Mucosa of stomach (tissue), 1 donor: ENCODE data around the gene LRRN2.
"Not testable (repeated sequence)": the region's sequence is repeated elsewhere in the genome, so short reads cannot be mapped to it uniquely, and the experiment has no call there.

Experiments used
- H3K27me3 ChIP-seq: one replicate; pipeline ENCODE4 v1.7.0; 2013; ENCODE audit warnings: mild to moderate bottlenecking, low read length; ENCODE audit not compliant: control insufficient read depth, insufficient read depth
- H3K36me3 ChIP-seq: one replicate; pipeline ENCODE4 v1.7.0; 2013; ENCODE audit warnings: low read length; ENCODE audit not compliant: control insufficient read depth, insufficient read depth
- H3K4me1 ChIP-seq: one replicate; pipeline ENCODE4 v1.7.0; 2013; ENCODE audit warnings: mild to moderate bottlenecking, low read length; ENCODE audit not compliant: control insufficient read depth, insufficient read depth
- H3K4me3 ChIP-seq: one replicate; pipeline ENCODE4 v1.7.0; 2013; ENCODE audit warnings: low read length
- H3K9ac ChIP-seq: one replicate; pipeline ENCODE4 v1.7.0; 2013; ENCODE audit warnings: mild to moderate bottlenecking, low read length, moderate library complexity
- H3K9me3 ChIP-seq: one replicate; pipeline ENCODE4 v1.7.0; 2013; ENCODE audit warnings: mild to moderate bottlenecking, low read length, moderate library complexity; ENCODE audit not compliant: control insufficient read depth
- donor health status: Pancreatic carcinoma.

LRRN2 gene

GRCh38 chr1:204685236-204686006, at the start of gene LRRN2:
Gene LRRN2 (minus strand): TSS chr1:204685738. CDS start chr1:204619992, 65,746 bp downstream.
- H3K36me3 ChIP-seq: no peaks in the 10 kb centered on the region
- no peaks in the 10 kb centered on the region for H3K9me3 ChIP-seq
- no peak within 1 kb of the TSS for H3K4me3 ChIP-seq
- H3K4me1 ChIP-seq: peaks cover 4% of the 10 kb centered on the region
- no peak within 1 kb of the TSS for H3K9ac ChIP-seq
- peaks cover 40% of the 10 kb centered on the region for H3K27me3 ChIP-seq

- H3K36me3 ChIP-seq: no peaks in the 10 kb centered on the region
- H3K9me3 ChIP-seq: no peaks in the 10 kb centered on the region
- no peak overlapping the region for H3K4me3 ChIP-seq
- H3K27me3 ChIP-seq: no peaks in the 10 kb centered on the region
- H3K4me1 ChIP-seq: no peaks in the 10 kb centered on the region
- no peak overlapping the region for H3K9ac ChIP-seq
Observed at GRCh38 chr1:204735042-204735441, 49.5 kb upstream of the LRRN2 start.

GRCh38 chr1:204733869-204734596, 48.5 kb upstream of the LRRN2 start:
- no peak overlapping the region for H3K4me3 ChIP-seq
- H3K9me3 ChIP-seq: no peaks in the 10 kb centered on the region
- H3K27me3 ChIP-seq: no peaks in the 10 kb centered on the region
- no peaks in the 10 kb centered on the region for H3K36me3 ChIP-seq
- no peaks in the 10 kb centered on the region for H3K4me1 ChIP-seq
- no peak overlapping the region for H3K9ac ChIP-seq

GRCh38 chr1:204733289-204733688, 47.8 kb upstream of the LRRN2 start:
- H3K4me1 ChIP-seq: no peaks in the 10 kb centered on the region
- H3K27me3 ChIP-seq: no peaks in the 10 kb centered on the region
- H3K9ac ChIP-seq: no peak overlapping the region
- H3K36me3 ChIP-seq: no peaks in the 10 kb centered on the region
- no peaks in the 10 kb centered on the region for H3K9me3 ChIP-seq
- H3K4me3 ChIP-seq: no peak overlapping the region

GRCh38 chr1:204731985-204732575, 46.5 kb upstream of the LRRN2 start:
- Histone ChIP-seq H3K27me3 (no peaks in the 10 kb centered on the region), H3K4me1 (peaks cover 2% of the 10 kb centered on the region), H3K9me3 (no peaks in the 10 kb centered on the region), H3K36me3 (no peaks in the 10 kb centered on the region), H3K9ac (no peak overlapping the region), H3K4me3 (no peak overlapping the region)

GRCh38 chr1:204731509-204731908, 46.0 kb upstream of the LRRN2 start:
- Histone ChIP-seq H3K36me3 (no peaks in the 10 kb centered on the region), H3K9ac (no peak overlapping the region), H3K4me1 (peaks cover 6% of the 10 kb centered on the region), H3K9me3 (no peaks in the 10 kb centered on the region), H3K4me3 (no peak overlapping the region), H3K27me3 (no peaks in the 10 kb centered on the region)

- no peak overlapping the region for H3K9ac ChIP-seq
- no peaks in the 10 kb centered on the region for H3K27me3 ChIP-seq
- H3K36me3 ChIP-seq: no peaks in the 10 kb centered on the region
- H3K9me3 ChIP-seq: no peaks in the 10 kb centered on the region
- H3K4me1 ChIP-seq: peaks cover 11% of the 10 kb centered on the region
- H3K4me3 ChIP-seq: no peak overlapping the region
Observed at GRCh38 chr1:204730826-204731459, 45.4 kb upstream of the LRRN2 start.

GRCh38 chr1:204729516-204729915, 44.0 kb upstream of the LRRN2 start:
- Histone ChIP-seq H3K4me3 (no peak overlapping the region), H3K9me3 (no peaks in the 10 kb centered on the region), H3K9ac (no peak overlapping the region), H3K4me1 (peaks cover 13% of the 10 kb centered on the region), H3K36me3 (no peaks in the 10 kb centered on the region), H3K27me3 (no peaks in the 10 kb centered on the region)

- no peak overlapping the region for H3K4me3 ChIP-seq
- no peaks in the 10 kb centered on the region for H3K36me3 ChIP-seq
- no peak overlapping the region for H3K9ac ChIP-seq
- H3K4me1 ChIP-seq: peaks cover 13% of the 10 kb centered on the region
- no peaks in the 10 kb centered on the region for H3K9me3 ChIP-seq
- H3K27me3 ChIP-seq: no peaks in the 10 kb centered on the region
Observed at GRCh38 chr1:204728456-204728855, 42.9 kb upstream of the LRRN2 start.

GRCh38 chr1:204728045-204728444, 42.5 kb upstream of the LRRN2 start:
- no peak overlapping the region for H3K9ac ChIP-seq
- no peak overlapping the region for H3K4me3 ChIP-seq
- H3K27me3 ChIP-seq: no peaks in the 10 kb centered on the region
- no peaks in the 10 kb centered on the region for H3K36me3 ChIP-seq
- peaks cover 13% of the 10 kb centered on the region for H3K4me1 ChIP-seq
- H3K9me3 ChIP-seq: no peaks in the 10 kb centered on the region

- not testable (repeated sequence) for H3K9ac ChIP-seq, H3K36me3 ChIP-seq, H3K4me3 ChIP-seq, H3K9me3 ChIP-seq, H3K27me3 ChIP-seq
- peaks cover 13% of the 10 kb centered on the region for H3K4me1 ChIP-seq
Observed at GRCh38 chr1:204727438-204727837, 41.9 kb upstream of the LRRN2 start.

GRCh38 chr1:204726478-204726877, 40.9 kb upstream of the LRRN2 start:
- Histone ChIP-seq H3K4me3 (no peak overlapping the region), H3K9me3 (no peaks in the 10 kb centered on the region), H3K4me1 (peaks cover 13% of the 10 kb centered on the region), H3K27me3 (no peaks in the 10 kb centered on the region), H3K36me3 (no peaks in the 10 kb centered on the region), H3K9ac (no peak overlapping the region)
